K562 (cell line): ENCODE results near the gene GPD2. TPM values are rescaled to one million over a fixed set of nuclear protein-coding genes. Genes with fewer than 3 reads are reported as not detected.

Source experiments
- CXXC5 ChIP-seq: fragments of 250-450 bp; sonication (Bioruptor Pico); IDR thresholded peaks from 2 replicates; pipeline ENCODE4 v1.8.0; 2022; ENCODE audit warnings: inconsistent platforms, mild to moderate bottlenecking, moderate library complexity
- HEY1 ChIP-seq: fragments of 250-450 bp; sonication (Bioruptor Pico); IDR thresholded peaks from 2 replicates; pipeline ENCODE4 v1.5.0; 2020; ENCODE audit warnings: mild to moderate bottlenecking, moderate library complexity, borderline replicate concordance
- MBD2 ChIP-seq: sonication (generic); IDR thresholded peaks from 2 replicates; pipeline ENCODE4 v1.6.1; 2016; ENCODE audit warnings: low read depth, borderline replicate concordance
- MGA ChIP-seq: fragments of 450-650 bp; IDR thresholded peaks from 2 replicates; pipeline ENCODE4 v1.6.1; 2016; ENCODE audit warnings: mild to moderate bottlenecking, moderate library complexity
- MLLT1 ChIP-seq, 2 experiments: fragments of 450-650 bp; IDR thresholded peaks; 2 replicates each; pipeline ENCODE4 v1.6.1; 2016
- PML ChIP-seq: IDR thresholded peaks from 2 replicates; pipeline ENCODE4 v1.6.1; 2012; ENCODE audit warnings: low read length, inconsistent platforms
- POLR2AphosphoS5 ChIP-seq: IDR thresholded peaks from 2 replicates; pipeline ENCODE4 v1.6.1; 2011; ENCODE audit warnings: mild to moderate bottlenecking, low read depth, low read length, moderate library complexity; ENCODE audit not compliant: control insufficient read depth, insufficient read depth
- RCOR1 ChIP-seq, 2 experiments: IDR thresholded peaks; 2 replicates each; pipeline ENCODE4 v1.6.1; 2012; ENCODE audit warnings: low read depth in 2 of 2, low read length in 2 of 2, borderline replicate concordance in 1 of 2, improper control_type of control experiment in 1 of 2
- RNF2 ChIP-seq: sonication (generic); IDR thresholded peaks from 2 replicates; pipeline ENCODE4 v1.6.1; 2016
- SMARCE1 ChIP-seq: fragments of 450-650 bp; IDR thresholded peaks from 2 replicates; pipeline ENCODE4 v1.7.1; 2016; ENCODE audit warnings: mild to moderate bottlenecking
- TSC22D4 ChIP-seq: fragments of 450-650 bp; IDR thresholded peaks from 2 replicates; pipeline ENCODE4 v1.6.1; 2016; ENCODE audit warnings: missing genetic modification characterization, missing biosample characterization, control low read depth
- ZFX ChIP-seq: sonication (generic); formaldehyde crosslinking; IDR thresholded peaks from 2 replicates; pipeline ENCODE4 v1.8.0; 2022; ENCODE audit warnings: mild to moderate bottlenecking, missing genetic modification reagents, moderate library complexity
- ZNF239 ChIP-seq: fragments of 250-450 bp; sonication (Bioruptor Pico); IDR thresholded peaks from 2 replicates; pipeline ENCODE4 v1.4.0; 2020; ENCODE audit warnings: mild to moderate bottlenecking
- ZNF785 ChIP-seq: fragments of 250-450 bp; sonication (Bioruptor Pico); IDR thresholded peaks from 2 replicates; pipeline ENCODE4 v1.4.0; 2020; ENCODE audit warnings: mild to moderate bottlenecking
- polyA plus RNA-seq, 8 experiments: library from polyadenylated mRNA; depleted of rRNA in 4 of 8; stranded (reverse) in 5 of 8; unstranded in 3 of 8; fragments of >200 nt; fragmentation: Nextera tagmentation in 2 of 8; fragmentation: Illumina TruSeq in 1 of 8; extraction: Ambion mirVana in 2 of 8; extraction: Trizol in 1 of 8; gene quantifications; 2 replicates each; pipeline versions ENCODE4 v1.2.1 to v1.2.3, GENCODE V29; 2011 to 2014; ENCODE audit warnings: inconsistent platforms in 1 of 8, missing spikeins in 1 of 8
- total RNA-seq, 7 experiments: library from RNA; depleted of rRNA in 6 of 7; stranded (reverse); fragments of >200 nt in 6 of 7; fragmentation: Illumina TruSeq in 2 of 7; extraction: Trizol in 2 of 7; gene quantifications; 2 replicates each; pipeline versions ENCODE4 v1.2.1 to v1.2.3, GENCODE V29; 2011 to 2021; ENCODE audit warnings: low replicate concordance in 1 of 7

Gene GPD2
- total and polyA plus RNA-seq, 9 of the 15 experiments (the other 6 are each of a cell fraction or from before 2014, with no cell fraction given): 5.2 to 39.2 (median 19.0) TPM

GRCh38 chr2:156435718-156436496 lies at the start of gene GPD2 (continued):
- peak; percentile 82 for TF ChIP-seq MGA
- 0 out of 2 replicates have a peak, but pooled peaks have one; percentile 24 for TF ChIP-seq MBD2
- TF ChIP-seq RCOR1 (IDR thresholded peaks at IDR 0.05; ENCODE audit: borderline replicate concordance in 1 of 2, low read depth in 2 of 2, low read length in 2 of 2): peak in 1 of 2 experiments; percentile 27; a peak in 1 of 4 replicates
- no peak for TF ChIP-seq ZNF239 (CRISPR knock-in tag)
- peak; percentile 72 for TF ChIP-seq CXXC5 (CRISPR knock-in tag)
- TF ChIP-seq ZFX (CRISPR knock-in tag): peak; percentile 83
- TF ChIP-seq MLLT1 (IDR thresholded peaks at IDR 0.05): no peak
- no peak for TF ChIP-seq ZNF785 (CRISPR knock-in tag)
- TF ChIP-seq PML: peak; percentile 48; the same call in 1 of the 2 replicates
- peak; percentile 30; the same call in 1 of the 2 replicates for TF ChIP-seq POLR2AphosphoS5
- TF ChIP-seq HEY1: no peak
- peak; percentile 43; the same call in 1 of the 2 replicates for TF ChIP-seq RNF2
- TF ChIP-seq TSC22D4 (tag): no peak
- TF ChIP-seq SMARCE1: no peak
